GM11168 (cell line): ENCODE measurements around the gene KCTD1.

Experiments
- in situ Hi-C: fragments of 300-500 bp; cut with MboI; formaldehyde crosslinking; loops from one replicate; pipeline ENCODE4 v1.12.0; 2022; ENCODE audit warnings: low sequenced_read_pairs; ENCODE audit not compliant: unreplicated experiment

The KCTD1 gene

DNA sequence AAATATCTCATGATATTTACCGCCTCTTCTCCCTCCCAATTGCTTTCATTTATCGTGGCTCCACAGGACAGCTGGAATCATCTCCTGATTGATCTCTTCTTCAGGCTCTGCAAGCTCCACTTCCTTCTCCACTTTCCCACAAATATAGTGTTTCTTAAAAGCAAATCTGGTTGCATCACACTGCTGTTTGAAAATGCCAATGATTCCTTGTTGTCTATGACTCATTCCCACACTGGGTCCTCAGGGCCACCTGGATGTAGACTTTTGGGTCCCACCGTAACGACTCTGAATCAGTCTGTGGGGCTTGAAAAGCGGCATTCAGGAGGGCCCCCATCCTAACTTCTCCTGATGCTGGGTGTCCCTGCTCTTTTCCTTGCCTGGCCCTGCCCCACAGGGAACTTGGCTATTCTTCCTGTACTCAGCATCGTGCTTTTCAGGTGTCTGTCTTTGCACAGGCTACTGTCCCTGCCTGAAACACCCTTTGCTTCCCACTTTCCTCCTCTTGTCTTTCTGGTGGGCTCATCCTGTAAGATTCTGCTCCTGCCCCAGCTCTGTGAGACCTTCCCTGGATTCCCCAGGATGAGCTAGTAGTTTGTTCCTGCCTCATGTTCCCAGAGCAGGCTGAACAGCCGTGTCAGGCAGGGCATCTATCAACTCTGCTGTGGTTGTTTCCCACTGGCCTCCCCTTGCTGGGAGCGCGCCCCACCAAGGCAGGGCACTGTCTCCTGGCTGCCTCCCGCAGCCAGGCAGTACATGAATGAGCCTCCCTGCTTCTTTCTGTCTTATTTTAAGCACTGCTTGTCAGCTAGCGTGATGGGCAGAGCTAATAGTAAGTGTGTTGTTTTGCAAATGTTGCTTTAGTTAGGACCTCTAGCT is 111.9 kb downstream of the KCTD1 start:
- in situ Hi-C loops = no loop called here

DNA sequence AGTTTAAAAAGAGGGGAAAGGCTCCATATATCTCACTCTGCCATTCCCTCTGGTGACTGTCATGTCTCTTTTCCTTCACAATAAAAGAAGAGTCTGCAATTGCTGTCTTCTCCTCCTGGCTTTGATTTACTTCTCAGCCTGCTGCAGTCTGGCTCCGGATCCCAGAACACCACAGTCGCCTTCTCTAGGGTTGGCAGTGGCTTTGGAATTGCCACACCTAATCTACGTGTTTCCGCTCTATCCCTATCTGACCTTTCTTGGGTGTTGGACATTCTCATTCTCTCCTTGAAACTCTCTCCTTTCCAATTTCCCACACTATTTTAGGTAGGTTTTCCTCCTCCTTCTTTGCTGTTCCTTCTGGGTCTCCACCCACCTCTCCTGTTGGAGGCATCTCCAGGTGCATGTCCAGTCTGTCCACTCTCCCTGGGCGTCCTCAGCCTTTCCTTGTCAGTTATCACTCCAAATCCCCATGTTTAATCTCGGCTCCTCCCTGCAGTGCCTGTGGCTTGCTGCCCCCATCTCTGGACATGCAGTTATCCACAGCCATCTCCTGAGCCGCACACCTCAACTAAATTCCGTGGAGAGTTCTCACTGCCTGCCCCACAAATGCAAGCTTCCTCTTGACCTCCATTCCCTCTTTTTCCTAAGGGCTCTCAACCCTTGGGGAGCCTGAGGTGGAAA is 112.8 kb downstream of the KCTD1 start:
- in situ Hi-C loops = no loop called here

DNA sequence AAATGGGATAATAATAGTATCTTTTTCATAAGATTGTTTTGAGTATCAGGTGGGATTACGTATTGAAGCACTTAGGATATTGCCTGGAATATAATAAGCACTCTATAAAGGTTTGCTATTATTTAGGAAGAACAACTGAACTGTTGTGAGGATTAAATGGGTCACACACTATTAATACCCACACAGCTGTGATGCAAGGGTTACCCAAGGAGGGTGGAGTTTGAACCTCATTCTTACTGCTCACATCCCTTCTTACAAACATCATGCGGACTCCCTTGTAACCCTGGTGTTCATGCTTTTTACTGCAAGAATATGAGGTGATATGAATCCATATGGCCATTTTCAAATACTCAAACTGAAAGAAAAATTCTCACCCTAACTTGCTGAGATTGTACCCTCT is 113.5 kb downstream of the KCTD1 start:
- in situ Hi-C loops = no loop called here

- in situ Hi-C loops = no loop called here
Observed at GRCh38 chr18:26432651-26433424, 115.5 kb downstream of the KCTD1 start.

DNA sequence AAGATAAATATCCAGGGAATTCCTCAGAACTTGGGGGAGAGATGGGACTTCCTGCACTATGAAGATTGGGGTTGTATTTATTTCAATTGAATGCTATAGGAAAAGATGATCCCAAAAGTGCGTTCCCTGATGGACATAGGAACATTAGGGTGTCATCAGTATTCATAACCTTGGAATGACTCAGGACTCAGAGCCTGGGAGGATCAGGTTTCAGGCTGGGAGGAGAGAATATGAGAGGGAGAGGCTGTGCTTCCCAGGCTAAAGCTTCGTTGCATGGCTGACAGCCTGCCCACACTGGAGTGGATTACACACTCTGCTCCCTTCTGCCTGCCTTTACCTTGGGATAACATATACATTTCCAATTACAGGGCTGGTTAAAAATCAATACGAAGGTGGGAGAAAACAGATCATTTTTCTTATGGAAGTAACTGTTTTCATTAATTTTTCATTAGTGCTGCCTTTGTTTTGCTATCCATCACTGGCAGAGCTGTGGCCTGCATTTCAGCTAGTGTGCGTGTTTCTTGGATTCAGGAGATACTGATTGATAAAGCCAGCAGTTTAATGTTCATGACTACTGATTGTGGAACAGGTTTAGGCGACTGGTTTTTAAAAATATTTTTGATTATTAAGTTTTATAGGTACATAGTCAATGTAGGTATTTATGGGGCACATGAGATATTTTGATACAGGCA is 118.7 kb downstream of the KCTD1 start:
- in situ Hi-C loops = no loop called here

DNA sequence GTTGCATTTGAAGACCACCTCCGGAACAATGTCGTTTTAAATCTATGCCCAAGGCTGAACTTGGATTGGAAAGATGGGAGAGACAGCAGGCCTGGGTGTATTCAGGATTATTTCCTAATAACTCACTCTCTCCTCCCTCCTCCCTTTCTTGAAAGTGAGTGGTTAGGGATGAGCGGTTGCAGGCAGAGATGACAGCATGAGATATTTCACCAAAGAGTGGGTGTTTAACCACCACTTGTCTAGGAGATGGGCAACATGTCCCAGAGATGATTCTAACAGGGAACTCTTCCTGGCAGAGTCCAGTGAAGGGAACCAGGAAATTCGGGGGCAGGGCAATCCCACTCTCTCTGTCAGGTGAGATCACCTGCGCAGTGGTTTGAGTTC is 123.2 kb downstream of the KCTD1 start:
- in situ Hi-C loops = no loop called here

- in situ Hi-C loops = no loop called here
Observed at GRCh38 chr18:26424428-26425147, 123.8 kb downstream of the KCTD1 start.

DNA sequence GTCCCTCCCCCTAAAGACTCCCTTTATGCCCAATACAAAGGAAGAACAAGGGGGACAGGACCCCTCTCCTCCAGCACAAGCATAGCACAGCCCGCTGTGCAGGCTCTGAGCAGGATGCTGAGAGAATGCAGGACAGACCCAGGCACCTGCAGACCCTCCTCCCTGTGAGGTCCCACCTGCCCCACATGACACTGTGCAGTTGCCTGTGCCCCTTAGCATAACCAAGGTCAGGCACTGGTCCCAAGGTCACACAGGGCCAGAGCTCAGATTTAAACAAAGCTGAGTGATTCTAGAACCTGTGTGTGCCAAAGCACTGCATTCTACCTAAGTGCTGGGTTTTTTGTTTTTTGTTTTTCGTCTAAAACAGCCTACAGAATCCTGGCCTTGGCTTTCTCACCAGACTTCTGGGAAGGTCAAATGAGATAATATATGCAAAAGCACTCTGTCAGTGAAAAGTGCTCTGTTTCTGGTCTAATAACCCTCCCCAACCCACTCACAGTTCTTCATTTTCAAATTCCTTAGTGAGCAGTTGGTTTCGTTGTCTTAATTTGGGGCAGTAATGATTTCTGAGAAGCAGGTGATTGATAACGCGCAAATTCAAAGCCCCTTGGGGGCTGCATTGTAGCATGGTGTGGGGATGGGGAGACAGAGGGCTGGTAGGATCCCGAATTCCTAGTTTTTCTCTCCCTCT is 125.7 kb downstream of the KCTD1 start:
- in situ Hi-C loops = no loop called here

GRCh38 chr18:26421931-26422330 is 126.4 kb downstream of the KCTD1 start:
- in situ Hi-C loops = no loop called here

GRCh38 chr18:26421503-26421902 is 126.8 kb downstream of the KCTD1 start:
- in situ Hi-C loops = no loop called here

DNA sequence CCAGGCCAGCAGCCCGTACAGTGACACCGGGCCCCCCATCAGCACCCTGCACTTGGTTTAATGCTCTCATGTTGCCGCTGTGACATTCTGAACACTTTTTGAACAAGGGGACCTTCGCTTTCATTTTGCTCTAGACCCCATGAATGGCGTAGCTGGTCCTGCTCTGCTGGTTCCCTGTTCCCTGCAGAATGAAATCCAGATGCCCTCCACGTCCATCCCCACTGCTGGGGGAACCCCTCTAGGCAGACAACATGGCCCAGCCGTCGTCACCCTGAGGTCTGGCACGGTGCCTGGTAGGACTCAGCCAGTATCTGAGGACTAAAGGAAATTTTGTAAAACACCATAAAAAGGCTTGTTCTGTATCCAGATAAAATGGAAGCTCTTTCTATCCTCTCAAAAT is 128.6 kb downstream of the KCTD1 start:
- in situ Hi-C loops = no loop called here

DNA sequence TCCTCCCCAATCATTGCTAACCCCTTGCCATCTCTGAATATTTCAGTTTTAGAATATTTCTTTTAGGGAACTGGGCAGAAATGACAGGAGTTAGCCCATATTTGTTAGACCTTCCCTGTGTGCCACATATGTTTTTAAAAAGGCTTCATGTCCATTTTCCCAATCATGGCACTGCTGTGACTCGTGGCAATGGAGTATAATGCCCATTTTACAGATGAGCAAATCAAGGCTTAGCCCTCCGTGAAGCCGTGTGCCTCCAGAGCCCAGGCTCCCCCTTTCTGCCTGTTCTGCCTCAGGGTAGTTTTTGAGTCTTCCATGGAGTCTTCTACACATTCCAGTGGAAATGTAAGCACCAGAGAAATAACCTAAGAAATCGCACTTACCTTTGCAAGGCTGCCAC is 130.1 kb downstream of the KCTD1 start:
- in situ Hi-C loops = no loop called here

DNA sequence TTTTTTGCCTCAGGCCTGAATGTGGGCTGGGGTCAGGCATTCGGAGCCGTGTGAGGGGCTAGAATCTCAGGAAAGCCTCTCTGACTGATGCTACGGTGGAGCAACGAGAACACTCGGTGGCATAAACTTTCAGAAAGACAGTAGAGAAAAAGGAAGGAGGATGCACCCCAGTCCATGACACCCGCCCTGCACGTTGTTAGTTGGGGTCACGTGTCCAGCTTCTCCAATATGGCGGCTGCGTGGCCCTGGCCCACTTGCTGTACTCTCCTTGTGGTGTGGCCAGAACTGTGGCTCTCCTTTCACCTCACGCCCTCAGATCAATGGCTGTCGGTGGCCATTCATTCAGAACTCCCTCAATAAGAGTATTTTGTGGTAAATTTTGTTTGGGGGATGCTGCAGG is 131.2 kb downstream of the KCTD1 start:
- in situ Hi-C loops = no loop called here

DNA sequence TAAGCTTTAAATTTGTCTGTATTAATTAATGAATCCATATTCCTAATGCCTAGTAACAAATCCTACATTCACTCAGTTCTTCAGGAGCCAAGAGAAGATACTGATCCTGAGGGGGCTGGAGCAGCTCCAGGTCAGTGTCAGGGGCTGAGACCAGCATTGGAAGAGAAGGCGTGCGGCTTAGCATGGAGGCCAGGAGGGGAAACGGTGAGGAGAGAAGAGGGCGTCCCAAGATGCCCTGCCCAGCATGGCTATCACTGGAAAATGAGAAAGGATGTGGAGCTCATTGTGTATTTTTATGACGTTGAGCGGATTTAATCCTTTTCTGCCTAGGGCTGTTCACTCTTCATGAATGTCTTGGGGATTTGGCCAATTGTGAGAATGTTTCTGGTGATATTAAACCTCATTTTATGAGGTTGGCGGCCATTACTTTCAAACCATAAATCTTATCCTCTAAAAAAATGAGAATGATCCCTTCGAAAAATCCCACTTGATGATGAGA is 131.7 kb downstream of the KCTD1 start:
- in situ Hi-C loops = no loop called here

- in situ Hi-C loops = no loop called here
Observed at GRCh38 chr18:26415631-26416030, 132.7 kb downstream of the KCTD1 start.

- in situ Hi-C loops = no loop called here
Observed at GRCh38 chr18:26414901-26415440, 133.4 kb downstream of the KCTD1 start.

GRCh38 chr18:26409091-26409490 is 139.3 kb downstream of the KCTD1 start:
- in situ Hi-C loops = loop anchor here (5.0 kb wide), 1 partner anchor 243 kb away; no protein-coding TSS in a partner anchor

- in situ Hi-C loops = loop anchor here (5.0 kb wide), 1 partner anchor 244 kb away; no protein-coding TSS in a partner anchor
Observed at GRCh38 chr18:26407736-26408601, 140.4 kb downstream of the KCTD1 start.
